ENCODE data around the gene ALDH2.

ALDH2 gene

GRCh38 chr12:111773801-111774551 lies 7.2 kb downstream of the ALDH2 start:
- TF ChIP-seq CTCF (IDR thresholded peaks at IDR 0.05; ENCODE audit: extremely low read depth, missing control alignments) = no peak
- DNase-seq (ENCODE audit: low spot score) = peak; percentile 61

- no peak for TF ChIP-seq CTCF (IDR thresholded peaks at IDR 0.05; ENCODE audit: extremely low read depth, missing control alignments)
- DNase-seq (ENCODE audit: low spot score) = peak; percentile 86
These were observed 8.8 kb downstream of the ALDH2 start for GRCh38 chr12:111775205-111776193.

- DNase-seq (ENCODE audit: low spot score) = no peak
- TF ChIP-seq CTCF (IDR thresholded peaks at IDR 0.05; ENCODE audit: extremely low read depth, missing control alignments) = no peak
These were observed 10.2 kb downstream of the ALDH2 start for GRCh38 chr12:111776836-111777344.

- no peak for TF ChIP-seq CTCF (IDR thresholded peaks at IDR 0.05; ENCODE audit: extremely low read depth, missing control alignments)
- DNase-seq (ENCODE audit: low spot score) = no peak
These were observed 10.8 kb downstream of the ALDH2 start for GRCh38 chr12:111777345-111778045.

GRCh38 chr12:111780166-111780565 lies 13.4 kb downstream of the ALDH2 start:
- no peak for TF ChIP-seq CTCF (IDR thresholded peaks at IDR 0.05; ENCODE audit: extremely low read depth, missing control alignments)
- no peak for DNase-seq (ENCODE audit: low spot score)

GRCh38 chr12:111780615-111781014 lies 13.9 kb downstream of the ALDH2 start:
- no peak for TF ChIP-seq CTCF (IDR thresholded peaks at IDR 0.05; ENCODE audit: extremely low read depth, missing control alignments)
- no peak for DNase-seq (ENCODE audit: low spot score)

All from GM20000 (cell line).